CD4-positive, alpha-beta T cell treated with Interferon gamma for 1 hour (primary cell): ENCODE measurements around the gene DIP2B.
"Not testable (repeated sequence)": the region's sequence is repeated elsewhere in the genome, so short reads cannot be mapped to it uniquely, and the experiment has no call there.

Experiments
- DNase-seq: peaks from one replicate; pipeline ENCODE4 v3.0.0-alpha.2; 2020

Gene DIP2B

DNA sequence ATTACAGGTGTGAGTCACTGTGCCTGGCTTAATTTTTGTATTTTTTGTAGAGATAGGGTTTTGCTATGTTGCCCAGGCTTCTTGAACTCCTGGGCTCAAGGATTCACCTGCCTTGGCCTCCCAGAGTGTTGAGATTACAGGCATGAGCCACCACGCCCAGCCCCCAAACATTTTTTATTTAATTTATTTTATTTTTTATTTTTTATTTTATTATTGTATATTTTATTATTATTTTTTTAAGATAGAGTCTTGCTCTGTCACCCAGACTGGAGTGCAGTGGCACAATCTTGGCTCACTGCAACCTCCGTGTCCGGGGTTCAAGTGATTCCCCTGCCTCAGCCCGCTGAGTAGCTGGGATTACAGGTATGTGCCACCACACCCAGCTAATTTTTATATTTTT lies 17.0 kb downstream of the DIP2B start:
- DNase-seq: not testable (repeated sequence)

DNA sequence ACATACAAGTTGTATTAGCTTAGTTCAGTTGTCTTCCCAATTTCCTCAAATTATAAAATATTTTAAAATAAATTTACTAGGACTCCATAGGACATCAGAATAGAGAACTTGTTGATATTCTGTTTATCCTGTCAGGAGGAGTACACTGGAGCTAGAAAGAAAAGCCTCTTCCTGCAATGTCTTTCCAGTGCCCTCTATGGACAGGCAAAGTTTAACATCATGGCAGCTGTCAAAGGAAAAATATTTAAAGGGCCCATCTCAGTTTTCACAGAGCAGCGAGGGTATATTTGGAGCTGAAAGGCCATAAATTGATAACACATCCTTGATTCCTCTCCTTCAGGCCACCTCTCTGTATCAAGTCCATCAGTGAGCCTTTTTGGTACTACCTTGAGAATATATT lies 19.0 kb downstream of the DIP2B start:
- no peak for DNase-seq

DNA sequence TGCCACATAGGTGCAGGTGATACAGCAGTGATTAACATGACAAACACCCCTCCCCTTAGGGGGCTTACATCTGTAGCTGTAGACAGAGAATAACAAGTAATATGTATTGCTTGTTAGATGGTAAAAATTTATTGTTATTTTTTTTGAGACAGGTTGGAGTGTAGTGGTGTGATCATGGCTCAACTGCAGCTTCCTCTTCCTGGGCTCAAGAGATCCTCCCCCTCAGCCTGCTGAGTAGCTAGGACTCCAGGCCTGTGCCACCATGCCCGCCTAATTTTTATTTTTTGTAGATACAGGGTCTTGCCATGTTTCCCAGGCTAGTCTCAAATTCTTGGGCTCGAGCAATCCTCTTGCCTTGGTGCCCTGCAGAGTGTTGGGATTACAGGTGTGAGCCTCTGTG lies 19.8 kb downstream of the DIP2B start:
- DNase-seq: no peak

DNA sequence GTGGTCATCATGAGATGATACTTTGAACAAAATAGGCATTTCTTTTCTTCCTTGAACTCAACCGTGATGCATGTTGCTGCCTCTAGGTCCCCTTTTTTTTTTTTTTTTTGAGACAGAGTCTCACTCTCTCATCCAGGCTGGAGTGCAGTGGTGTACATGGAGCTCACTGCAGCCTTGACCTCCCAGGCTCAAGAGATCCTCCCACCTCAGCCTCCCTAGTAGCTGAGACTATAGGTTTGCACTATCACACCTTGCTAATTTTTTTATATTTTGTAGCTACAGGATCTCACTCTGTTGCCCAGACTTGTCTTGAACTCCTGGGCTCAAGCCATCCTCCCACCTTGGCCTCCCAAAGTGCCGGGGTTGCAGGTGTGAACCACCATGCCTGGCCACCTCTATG lies 20.6 kb downstream of the DIP2B start:
- no peak for DNase-seq

DNA sequence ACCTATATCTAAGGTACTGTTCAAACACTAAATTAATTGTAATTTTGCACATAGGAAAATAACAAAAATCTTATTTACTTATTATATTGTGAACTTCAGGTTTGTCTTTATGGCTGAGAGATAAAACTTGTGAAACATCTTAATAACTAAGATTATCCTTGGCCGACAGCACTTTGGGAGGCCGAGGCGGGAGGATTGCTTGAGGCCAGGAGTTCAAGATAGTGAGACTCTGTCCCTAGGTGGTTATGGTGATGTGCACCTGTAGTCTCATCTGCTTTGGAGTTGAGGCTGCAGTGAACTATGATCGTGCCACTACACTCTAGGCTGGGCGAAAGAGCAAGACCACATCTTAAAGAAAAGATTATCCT lies 22.6 kb downstream of the DIP2B start:
- no peak for DNase-seq

DNA sequence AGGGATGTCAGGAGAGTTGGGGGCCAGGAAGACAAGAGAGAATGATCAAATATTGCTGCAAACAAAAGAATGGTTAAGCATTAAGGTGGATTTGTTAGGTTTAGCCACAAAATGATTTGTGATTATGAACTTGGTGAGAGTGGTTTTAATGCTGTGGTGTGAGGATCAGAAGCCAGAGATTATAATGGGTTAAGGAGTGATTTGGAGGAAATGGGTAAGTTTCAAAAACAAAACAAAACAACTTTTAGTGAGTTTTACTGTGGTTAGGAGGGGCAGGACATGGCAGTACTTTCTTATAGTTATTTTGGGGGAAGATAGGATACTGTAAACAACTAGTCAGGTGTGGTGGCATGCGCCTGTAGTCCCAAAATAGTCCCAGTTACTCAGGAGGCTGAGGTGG lies 24.0 kb downstream of the DIP2B start:
- DNase-seq: no peak

DNA sequence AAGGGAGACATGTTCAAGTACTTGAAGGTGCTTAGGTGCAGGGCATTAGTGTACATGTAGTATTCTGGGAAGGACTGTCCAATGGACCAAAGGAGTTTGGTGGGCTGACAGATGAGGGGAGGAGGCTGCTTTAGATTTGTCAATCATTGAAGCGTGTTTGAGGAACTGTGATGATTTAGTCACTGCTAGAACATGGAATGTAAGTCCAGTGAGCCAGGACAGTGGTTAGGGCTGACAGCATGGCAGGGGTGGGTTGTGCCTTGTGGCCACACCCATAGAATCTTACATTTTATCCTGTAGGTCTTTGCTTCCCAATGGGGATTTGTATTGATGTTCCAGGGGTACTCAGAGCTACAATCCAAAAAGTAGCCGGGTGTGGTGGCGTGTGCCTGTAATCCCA lies 24.6 kb downstream of the DIP2B start:
- no peak for DNase-seq

DNA sequence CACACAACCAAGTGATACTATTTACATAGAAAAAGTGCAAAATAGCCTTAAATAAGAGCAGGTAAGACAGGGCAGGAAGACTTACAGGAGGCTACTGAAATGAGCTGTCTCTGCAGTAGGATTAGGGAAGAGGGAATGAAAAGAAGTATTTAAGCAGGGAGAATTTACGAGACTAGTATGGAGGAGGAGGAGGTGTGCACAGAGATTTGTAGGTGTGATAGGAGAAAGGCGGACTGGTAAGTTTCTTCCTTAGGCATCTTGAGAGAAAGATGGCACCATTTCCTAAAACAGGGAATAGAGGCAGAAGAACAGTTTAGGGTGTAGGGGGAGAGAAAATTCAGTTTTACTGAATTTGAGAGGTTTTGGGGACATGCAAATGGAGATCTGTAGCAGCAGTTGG lies 25.7 kb downstream of the DIP2B start:
- DNase-seq: no peak

DNA sequence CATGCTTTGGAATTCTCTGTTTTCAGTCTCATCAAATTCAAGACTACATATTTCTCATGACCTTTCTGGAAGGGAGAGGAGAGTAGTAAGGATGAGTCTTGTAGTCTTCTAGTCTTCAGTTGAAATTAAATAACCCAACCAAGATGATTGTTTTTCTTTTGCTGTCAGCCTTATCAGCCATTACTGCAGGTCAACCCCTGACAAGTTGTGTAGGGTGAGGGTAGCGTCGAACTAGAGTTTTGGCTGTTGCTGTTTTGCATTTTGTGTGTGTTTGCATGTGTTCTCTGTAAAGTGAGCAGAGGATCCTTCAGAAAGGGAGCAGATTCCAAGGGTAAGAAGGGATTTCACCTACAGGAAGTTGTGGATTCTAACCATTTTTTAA lies 28.4 kb downstream of the DIP2B start:
- DNase-seq: no peak

DNA sequence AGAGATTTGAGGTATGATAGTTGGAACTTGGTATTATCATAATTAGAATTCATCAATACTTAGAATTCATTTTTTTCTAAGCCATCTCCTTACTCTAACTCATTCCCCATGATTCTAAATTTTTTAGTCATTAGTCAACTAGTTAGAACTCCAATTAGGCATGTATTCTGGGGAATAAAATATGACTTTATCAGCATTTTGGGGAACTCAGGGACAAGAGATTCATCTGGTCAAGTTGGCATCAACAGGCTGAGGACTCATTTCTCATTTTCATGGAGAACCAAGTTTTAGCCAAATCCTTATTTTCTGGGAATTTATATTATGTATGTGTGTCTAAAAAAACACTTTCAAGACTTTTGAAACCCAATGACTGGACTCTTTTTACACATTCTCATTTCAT lies 29.2 kb downstream of the DIP2B start:
- no peak for DNase-seq

DNA sequence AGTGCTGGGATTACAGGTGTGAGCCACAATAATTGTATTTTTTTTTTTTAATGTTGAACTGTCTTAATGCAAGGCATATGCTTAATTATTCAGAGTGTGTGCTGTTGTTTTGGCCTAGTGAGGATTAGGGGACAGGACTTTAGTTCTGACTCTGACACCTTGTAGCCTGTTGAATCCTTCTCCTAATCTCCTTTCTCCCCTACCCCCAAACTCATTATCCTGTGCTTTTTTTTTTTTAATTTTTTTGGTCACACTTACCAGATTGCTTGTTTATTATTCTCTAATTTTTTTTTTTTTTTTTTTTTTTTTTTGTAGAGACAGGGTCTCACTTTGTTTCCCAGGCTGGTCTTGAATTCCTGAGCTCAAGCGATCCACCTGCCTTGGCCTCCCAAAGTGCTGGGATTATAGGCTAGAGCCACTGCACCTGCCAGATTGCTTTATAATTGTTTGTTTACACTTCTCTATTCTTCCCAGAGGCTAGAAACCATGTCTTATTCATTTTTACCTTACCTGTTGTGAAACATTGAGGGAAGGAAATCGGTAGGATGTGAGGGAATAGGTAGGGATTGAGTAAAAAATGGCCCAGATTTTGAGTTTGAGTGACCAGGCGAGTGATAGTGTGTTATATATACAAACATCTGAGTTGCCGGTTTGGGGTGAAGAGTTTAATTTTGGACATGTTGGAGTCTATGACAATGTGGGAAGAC lies 32.2 kb downstream of the DIP2B start:
- no peak for DNase-seq

DNA sequence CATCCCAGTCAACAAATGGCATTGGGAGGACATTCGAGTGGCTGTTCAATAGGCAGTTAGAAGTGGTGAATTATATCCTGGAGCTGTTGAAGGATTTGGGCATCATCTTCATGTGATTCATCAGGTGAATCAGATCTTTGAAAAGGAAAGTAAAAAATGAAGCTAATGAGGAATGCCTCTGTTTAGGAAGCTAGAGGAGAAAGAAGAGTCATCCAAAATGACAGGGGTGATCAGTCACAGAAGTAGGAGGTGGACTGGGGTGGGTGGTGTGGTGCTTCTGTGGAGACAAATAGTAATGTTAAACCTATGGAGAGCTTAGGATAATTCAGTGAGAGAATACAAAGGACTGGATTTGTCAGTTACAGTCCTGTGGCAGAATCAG lies 32.7 kb downstream of the DIP2B start:
- no peak for DNase-seq

DNA sequence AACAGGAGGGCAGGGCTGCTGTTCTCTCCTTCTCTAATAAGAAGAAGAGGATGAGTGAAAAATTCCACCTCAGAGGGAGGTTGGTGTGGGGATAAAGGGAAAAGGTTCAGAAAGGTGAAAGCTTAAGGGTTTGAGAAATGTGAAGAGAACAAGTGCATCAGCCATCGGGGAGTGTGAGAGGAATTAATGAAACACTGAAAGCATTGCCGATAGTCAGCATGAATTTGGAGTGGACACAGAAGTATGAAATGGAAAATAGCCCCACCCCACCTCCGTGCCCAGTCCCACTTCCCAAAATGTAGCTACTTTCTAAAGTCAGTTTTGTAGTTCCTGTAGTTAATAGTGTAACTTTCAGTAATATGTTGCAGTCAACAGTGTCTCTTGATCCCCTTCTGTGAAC lies 33.4 kb downstream of the DIP2B start:
- no peak for DNase-seq

DNA sequence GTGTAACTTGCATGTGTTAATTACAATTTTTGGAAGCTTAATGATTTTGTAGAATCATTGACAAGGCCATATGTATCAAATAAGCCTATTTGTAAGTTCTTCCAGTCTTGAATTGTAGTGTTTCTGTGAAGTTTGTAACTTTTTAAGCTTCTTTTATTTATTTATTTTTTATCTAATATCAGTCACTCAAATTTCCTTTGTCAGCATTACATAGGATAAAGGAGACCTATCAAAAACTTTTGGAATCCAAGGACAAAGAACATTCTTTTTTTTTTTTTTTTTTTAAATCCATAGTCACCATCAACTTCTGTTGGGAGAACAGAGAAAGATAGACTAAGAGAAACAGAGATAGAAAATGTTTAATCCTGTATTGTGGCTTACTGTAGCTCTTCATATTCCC lies 36.4 kb downstream of the DIP2B start:
- DNase-seq: no peak

DNA sequence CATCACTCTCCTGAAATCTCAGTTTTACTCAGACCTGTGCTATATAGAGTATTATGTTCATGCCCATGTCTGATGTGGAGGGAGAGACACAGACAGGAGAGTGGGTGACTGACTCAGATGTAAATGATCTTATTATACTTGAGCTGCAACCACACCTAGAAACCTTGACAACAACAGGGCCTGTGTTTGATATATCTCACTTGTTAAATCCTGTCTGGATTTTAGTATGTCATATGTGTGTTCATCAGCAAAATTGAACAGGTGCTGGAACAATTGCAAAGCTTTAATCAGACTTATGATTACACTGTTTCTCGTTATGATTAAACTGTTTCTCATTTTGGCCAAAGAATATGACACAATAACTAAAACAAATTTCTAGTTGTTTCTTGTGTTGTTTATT lies 37.7 kb downstream of the DIP2B start:
- DNase-seq: no peak

DNA sequence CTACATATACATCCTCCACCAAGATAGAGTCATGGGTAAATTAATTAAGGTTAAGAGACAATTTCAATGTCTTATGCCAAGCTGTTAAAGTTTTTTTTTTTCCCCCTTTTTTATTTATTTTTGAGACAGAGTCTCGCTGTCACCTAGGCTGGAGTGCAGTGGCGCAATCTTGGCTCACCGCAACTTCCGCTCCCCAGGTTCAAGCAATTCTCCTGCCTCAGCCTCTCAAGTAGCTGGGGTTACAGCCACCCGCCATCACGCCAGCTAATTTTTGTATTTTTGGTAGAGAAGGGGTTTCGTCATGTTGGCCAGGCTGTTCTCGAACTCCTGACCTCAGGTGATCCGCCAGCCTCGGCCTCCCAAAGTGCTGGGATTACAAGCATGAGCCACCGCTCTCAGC lies 38.4 kb downstream of the DIP2B start:
- not testable (repeated sequence) for DNase-seq

DNA sequence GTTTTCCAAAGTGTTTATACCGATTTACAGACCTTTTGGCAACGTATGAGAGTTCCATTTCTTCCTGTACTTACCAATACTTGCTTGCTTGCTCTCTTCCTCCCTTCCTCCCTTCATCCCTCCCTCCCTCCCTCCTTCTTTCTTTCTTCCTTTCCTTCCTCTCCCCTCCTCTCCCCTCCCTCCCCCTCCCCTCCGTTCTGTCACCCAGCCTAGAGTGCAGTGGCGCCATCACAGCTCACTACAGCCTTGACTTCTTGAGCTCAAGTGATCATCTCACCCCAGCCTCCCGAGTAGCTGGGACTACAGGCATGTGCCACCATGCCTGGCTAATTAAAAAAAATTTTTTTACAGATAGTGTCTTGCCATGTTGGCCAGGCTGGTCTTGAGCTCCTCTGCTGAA lies 40.4 kb downstream of the DIP2B start:
- DNase-seq: no peak

DNA sequence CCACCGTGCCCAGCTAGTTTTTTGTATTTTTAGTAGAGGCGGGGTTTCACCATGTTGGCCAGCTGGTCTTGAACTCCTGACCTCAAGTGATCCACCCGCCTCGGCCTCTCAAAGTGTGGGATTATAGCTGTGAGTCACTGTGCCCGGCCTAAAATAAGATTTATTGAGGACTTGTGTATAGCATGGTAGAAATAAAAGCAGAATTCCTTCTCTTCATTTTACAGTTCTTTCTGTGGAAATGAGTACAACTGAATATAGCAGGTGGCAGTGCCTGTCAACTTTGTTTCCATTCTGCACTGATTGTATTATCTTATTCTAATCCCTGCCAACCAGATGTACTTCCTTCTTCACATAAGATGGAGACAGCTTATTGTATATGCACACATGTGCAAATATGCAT lies 41.0 kb downstream of the DIP2B start:
- no peak for DNase-seq

DNA sequence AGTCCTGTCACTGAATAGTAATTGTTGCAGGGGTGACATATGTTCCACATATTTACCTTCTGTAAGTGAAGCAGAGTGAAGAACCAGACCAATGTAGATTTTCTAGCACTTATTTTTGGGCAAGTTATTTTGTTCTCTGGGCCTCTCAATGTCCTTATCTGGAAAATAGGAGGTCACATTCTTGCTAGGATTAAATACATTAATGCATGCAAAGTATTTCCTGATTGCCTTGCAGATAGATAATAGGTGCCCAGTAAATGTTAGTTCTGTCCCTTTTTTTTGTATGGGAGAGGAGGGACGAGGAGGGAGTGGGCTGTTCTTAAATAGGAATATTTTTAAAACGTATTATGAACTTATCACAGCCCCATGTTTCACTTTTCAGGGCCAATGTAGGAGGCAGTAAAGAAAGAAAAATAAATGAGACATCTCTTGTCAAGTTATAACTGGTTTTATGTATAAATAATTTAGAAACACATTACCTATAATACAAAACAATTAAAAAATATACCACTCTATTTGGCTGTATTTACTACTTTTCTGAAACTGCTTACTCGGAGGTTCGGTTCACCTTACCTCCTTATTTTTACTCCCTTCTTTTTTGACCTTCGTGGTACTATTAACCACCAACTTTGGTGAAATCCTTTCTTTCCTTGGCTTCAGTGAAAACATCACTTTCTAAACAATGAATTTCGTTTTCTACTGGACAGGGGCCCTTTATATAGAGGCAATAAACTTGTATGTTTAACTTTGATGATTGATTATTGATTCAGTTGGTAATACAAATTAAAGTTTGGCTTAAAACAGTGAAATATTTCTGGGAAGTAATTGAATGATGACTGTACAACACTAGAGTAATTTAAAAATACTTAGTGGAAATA lies 41.9 kb downstream of the DIP2B start:
- DNase-seq: no peak

DNA sequence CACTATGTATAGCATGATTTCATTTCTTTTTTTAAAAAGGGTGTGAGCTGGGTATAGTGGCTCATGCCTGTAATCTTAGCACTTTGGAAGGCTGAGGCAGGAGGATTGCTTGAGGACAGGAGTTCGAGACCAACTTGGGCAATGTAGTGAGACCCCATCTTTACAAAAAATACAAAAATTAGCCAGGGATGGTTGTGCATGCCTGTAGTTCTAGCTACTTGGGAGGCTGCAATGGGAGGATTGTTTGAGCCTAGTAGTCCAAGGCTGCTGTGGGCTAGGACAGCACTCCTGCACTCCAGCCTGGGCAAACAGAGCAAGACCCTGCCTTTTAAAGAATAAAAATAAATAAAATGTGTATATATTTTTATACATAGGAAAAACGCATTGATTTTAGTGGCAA lies 43.0 kb downstream of the DIP2B start:
- no peak for DNase-seq

DNA sequence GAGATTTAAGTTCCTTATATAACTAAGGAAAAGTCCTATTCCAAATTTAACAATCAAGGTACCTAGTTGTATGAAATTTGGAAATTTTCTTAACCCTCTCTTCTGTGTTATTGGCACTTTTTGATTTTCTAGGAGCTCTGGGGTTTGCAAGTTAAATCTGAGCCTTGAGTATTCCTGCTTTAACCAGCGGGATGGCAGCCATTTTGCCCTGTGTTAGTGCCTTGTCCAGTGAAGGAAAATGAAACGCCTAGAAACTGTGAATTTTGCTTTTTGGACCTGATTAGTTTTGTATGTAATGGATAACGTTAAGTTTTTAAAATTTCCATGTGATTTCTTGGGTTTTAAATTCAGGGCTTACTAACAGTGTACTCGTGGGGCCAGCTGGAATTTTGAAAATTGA lies 45.1 kb downstream of the DIP2B start:
- DNase-seq: no peak

DNA sequence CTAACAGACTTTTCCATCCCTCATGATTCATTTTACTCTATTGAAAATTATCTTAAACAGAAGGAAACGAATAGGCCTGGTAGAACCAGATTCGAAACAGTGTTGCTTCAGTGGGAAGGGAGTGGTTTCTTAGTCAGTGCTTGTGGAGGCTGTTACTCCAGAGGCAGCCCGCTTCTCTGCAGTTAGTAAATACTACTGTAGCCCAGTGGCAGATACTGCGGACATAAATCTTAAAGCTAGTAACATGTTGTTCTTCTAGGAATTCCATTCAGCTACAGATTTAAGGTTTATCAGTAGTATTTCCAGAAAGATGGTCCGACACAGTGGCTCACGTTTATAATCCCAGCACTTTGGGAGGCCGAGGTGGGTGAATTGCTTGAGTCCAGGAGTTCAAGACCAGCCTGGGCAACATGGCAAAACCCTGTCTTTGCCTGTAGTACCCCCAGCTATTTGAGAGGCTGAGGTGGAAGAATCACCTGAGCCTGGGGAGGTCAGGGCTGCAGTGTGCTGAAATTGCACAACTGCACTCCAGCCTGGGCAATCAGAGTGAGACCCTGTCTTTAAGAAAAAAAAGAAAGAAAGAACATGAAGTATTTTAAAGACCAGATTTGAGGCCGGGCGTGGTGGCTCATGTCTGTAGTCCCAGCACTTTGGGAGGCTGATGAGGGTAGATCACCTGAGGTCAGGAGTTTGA lies 45.9 kb downstream of the DIP2B start:
- DNase-seq: no peak

DNA sequence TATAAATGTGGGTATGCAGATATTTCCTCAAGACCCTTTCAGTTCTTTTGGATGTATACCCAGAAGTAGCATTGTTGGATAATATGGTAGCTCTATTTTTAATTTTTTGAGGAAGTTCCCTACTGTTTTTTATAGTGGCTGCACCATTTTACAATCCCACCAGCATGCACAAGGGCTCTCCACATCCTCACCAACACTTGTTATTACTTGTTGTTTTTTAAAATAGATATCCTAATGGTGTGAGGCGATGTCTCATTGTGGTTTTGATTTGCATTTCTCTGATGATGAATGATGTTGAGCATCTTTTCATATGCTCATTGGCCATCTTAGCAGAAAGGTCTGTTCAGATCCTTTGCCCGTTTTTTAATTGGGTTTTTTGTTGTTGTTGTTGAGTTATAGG lies 47.1 kb downstream of the DIP2B start:
- DNase-seq: no peak

DNA sequence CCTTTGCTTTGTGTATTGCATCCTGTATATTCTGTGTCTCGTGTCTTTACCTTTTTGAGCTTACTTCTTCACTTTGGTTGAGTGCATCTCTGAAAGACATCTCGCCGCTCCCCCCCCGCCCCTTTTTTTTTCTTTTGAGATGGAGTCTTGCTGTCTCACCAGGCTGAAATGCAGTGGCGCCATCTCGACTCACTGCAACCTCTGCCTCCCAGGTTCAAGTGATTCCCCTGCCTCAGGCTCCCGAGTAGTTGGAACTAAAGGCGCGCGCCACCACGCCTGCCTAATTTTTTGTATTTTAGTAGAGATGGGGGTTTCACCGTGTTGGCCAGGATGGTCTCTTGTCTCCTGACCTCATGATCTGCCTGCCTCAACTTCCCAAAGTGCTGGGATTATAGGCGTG lies 49.9 kb downstream of the DIP2B start:
- DNase-seq: no peak
